Measurements from ENCODE around the gene SIRT2.

- TF ChIP-seq CREB1 (IDR thresholded peaks at IDR 0.05) (no peak), CREB1 (CRISPR knock-in tag; IDR thresholded peaks at IDR 0.05) (no peak), SUZ12 (IDR thresholded peaks at IDR 0.05; ENCODE audit: low read depth, low read length) (no peak)
These were observed 20.6 kb upstream of the SIRT2 start for GRCh38 chr19:38919837-38920601.

Measured in HepG2 (cell line).